GM19438 (cell line): ENCODE data around the gene CDHR1.

Experiments used
- ATAC-seq: cut with Tn5 transposase; IDR thresholded peaks from one replicate; pipeline ENCODE4 v1.9.1; 2021; ENCODE audit warnings: low read depth; ENCODE audit not compliant: unreplicated experiment

CDHR1 gene

GRCh38 chr10:84196941-84197340 is 2.6 kb downstream of the CDHR1 start:
- no peak for ATAC-seq

GRCh38 chr10:84197643-84198042 is 3.3 kb downstream of the CDHR1 start:
- ATAC-seq: no peak

- ATAC-seq: no peak
These were observed 4.0 kb downstream of the CDHR1 start for GRCh38 chr10:84198206-84198915.

- ATAC-seq: no peak
These were observed 6.4 kb downstream of the CDHR1 start for GRCh38 chr10:84200537-84201243.

- no peak for ATAC-seq
These were observed 6.9 kb downstream of the CDHR1 start for GRCh38 chr10:84201244-84201606.

GRCh38 chr10:84201682-84202081 is 7.3 kb downstream of the CDHR1 start:
- ATAC-seq: no peak

GRCh38 chr10:84202349-84202748 is 8.0 kb downstream of the CDHR1 start:
- ATAC-seq: no peak

GRCh38 chr10:84204122-84204521 is 9.8 kb downstream of the CDHR1 start:
- ATAC-seq: peak; percentile 81

GRCh38 chr10:84204610-84205009 is 10.3 kb downstream of the CDHR1 start:
- no peak for ATAC-seq

GRCh38 chr10:84205049-84205852 is 10.9 kb downstream of the CDHR1 start:
- peak; percentile 62 for ATAC-seq

- no peak for ATAC-seq
These were observed 11.7 kb downstream of the CDHR1 start for GRCh38 chr10:84205853-84206525.

- no peak for ATAC-seq
These were observed 13.7 kb downstream of the CDHR1 start for GRCh38 chr10:84208023-84208422.

- no peak for ATAC-seq
These were observed 17.2 kb downstream of the CDHR1 start for GRCh38 chr10:84211566-84211965.

- no peak for ATAC-seq
These were observed 17.7 kb downstream of the CDHR1 start for GRCh38 chr10:84212014-84212413.

- no peak for ATAC-seq
These were observed 18.7 kb downstream of the CDHR1 start for GRCh38 chr10:84213076-84213475.

GRCh38 chr10:84214046-84214572 is 19.8 kb downstream of the CDHR1 start:
- ATAC-seq: peak; percentile 32

- ATAC-seq: peak; percentile 78
These were observed 20.4 kb downstream of the CDHR1 start for GRCh38 chr10:84214612-84215235.

- no peak for ATAC-seq
These were observed 22.5 kb downstream of the CDHR1 start for GRCh38 chr10:84216834-84217233.

- ATAC-seq: no peak
These were observed 23.4 kb downstream of the CDHR1 start for GRCh38 chr10:84217746-84218145.

- no peak for ATAC-seq
These were observed 27.6 kb downstream of the CDHR1 start for GRCh38 chr10:84221916-84222315.
